Fibroblast of the aortic adventitia (primary cell): ENCODE results near the gene CA10. TPM values are rescaled to one million over a fixed set of nuclear protein-coding genes. Genes with fewer than 3 reads are reported as not detected.

ENCODE experiments used
- DNase-seq: peaks from one replicate; pipeline ENCODE4 v3.0.0-alpha.2; 2010; ENCODE audit warnings: low read depth
- H3K4me3 ChIP-seq: 2 replicates; pipeline ENCODE4 v1.5.1; 2011; ENCODE audit warnings: low read depth, mild to moderate bottlenecking, control low read depth, low read length, moderate library complexity
- CTCF ChIP-seq: IDR thresholded peaks from 2 replicates; pipeline ENCODE4 v1.5.1; 2011; ENCODE audit warnings: mild to moderate bottlenecking, low read length, control low read depth, inconsistent platforms; ENCODE audit not compliant: insufficient read depth
- total RNA-seq: library from RNA; depleted of rRNA; stranded (reverse); fragments of >200 nt; gene quantifications from 2 replicates; pipeline ENCODE4 v1.2.3, GENCODE V29; 2012; ENCODE audit warnings: low replicate concordance

Gene CA10
- total RNA-seq, 1 donor: not detected

DNA sequence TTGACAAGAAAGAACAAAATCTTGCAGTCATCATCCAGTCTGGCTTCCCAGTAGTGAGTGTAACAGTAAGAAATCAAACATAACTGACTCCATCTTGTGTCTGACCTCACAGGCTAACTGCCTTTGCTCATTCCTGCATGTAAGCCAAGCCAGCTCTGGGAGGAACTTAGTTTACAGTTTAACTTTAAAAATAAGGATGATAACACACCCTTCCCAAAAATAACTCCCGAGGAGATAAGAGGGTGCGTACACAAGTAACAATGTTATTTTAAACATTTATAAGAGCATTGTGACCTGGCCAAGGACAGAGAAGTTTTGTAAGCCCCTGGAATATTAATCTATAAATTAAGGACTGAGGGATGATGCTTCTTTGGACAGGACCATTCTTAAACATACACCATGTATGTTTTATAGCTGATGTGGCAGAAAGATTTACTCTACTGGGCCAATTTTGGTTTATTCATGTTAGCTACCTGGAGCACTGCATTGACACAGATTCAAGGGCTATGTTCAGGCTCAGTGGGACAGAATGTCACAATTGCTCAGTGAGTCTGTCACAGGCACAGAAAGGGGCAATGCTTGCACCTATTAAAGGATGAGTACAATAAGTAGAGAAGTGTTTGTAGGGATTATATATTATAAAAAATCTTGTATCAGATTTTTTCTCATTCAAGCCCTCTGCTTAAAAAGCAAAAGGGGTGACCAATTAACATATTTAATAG, 554.1 kb downstream of the CA10 start:
- H3K4me3 ChIP-seq: no peak overlapping the region
- DNase-seq: no peak
- no peak for TF ChIP-seq CTCF

DNA sequence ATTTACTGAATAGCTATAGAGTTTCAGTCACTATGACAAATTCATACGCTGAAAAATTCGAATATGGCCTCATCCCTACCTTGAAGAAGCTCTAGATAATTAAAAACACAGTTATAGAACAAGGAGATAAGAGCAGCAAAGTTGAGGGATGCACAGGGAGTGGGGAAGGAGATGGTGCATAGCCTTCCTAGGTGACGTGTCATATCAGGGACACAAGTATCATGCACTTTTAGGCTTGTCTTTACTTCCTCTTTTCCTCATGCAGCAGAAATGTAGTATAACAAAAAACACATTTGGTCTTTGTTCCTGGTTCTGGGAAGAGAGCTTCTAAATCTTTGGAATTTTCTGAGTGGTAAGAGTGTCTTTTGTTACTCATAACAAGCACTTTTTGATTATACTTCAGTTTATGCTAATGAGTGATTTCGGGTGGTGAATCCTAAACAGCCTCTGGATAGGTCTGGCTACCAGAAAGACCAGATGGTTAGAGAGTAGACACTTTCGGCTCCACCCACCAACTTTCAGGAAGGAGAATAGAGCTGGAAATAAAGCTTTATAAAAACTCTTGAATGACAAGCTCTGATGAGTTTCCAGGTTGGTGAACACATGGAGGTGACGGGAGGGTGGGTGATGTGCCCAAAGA, 556.8 kb downstream of the CA10 start:
- H3K4me3 ChIP-seq: no peak overlapping the region
- no peak for DNase-seq
- no peak for TF ChIP-seq CTCF

- no peak for TF ChIP-seq CTCF
- H3K4me3 ChIP-seq: no peak overlapping the region
- no peak for DNase-seq
Measured at GRCh38 chr17:51598824-51599223, 559.7 kb downstream of the CA10 start.

DNA sequence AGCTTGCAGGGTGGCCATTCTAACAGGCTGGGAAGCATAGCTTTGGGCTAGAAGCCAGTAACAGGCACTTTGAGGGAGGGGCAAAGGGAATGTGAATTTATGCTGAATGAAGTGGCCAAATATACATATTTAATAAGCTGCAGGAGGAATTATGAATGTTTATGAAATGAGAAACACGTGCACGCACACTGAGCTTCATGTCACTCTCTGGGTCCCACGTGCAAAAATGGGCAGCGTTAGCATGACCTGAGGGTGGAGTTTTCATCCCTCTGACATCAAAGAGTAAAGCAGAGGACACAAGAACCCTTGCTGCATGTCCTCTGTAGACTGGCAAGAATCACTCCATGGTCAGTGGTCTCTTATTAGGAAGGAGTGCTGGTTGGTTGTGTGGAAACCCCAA, 561.2 kb downstream of the CA10 start:
- TF ChIP-seq CTCF: no peak
- H3K4me3 ChIP-seq: no peak overlapping the region
- no peak for DNase-seq

DNA sequence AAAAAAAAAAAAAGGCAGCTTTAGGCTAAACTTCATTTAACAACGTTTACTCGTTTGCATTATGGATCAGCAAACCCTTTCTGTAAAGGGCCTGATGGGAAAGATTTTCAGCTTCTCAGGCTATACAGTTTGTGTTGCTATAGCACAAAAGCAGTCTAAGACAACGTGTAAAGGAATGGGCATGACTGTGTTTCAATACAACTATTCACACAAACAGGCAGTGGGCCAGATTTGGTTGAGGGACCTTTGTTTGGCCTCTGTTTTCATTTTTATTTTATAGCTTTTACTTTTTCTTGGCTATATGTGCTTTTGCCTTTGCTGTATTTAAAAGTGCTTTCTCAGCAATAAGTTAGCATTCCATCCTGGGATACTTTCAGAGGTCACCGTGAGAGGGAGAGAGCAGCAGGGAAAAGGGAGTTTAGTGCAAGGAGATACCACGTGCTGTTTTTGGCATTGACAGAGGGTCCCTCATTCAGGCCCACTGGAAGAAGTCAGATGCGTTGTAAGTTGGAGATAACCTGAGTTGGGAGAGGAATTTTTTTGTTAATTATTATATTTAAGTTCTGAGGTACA, 562.6 kb downstream of the CA10 start:
- DNase-seq: no peak
- H3K4me3 ChIP-seq: no peak overlapping the region
- no peak for TF ChIP-seq CTCF

GRCh38 chr17:51590071-51590656, 568.4 kb downstream of the CA10 start:
- no peak overlapping the region for H3K4me3 ChIP-seq
- no peak for DNase-seq
- TF ChIP-seq CTCF: no peak
